Chondrocyte (in vitro differentiated cells): ENCODE measurements around the gene CRB1. TPM values are rescaled to one million over a fixed set of nuclear protein-coding genes. Genes with fewer than 3 reads are reported as not detected.

Experiments used
- DNase-seq: peaks from one replicate; pipeline ENCODE4 v3.0.0; 2021; ENCODE audit warnings: mixed read lengths, low spot score
- H3K27ac Mint-ChIP-seq: one replicate; pipeline ENCODE4 v1.8.0; 2021; ENCODE audit warnings: mild to moderate bottlenecking, moderate library complexity, mixed read lengths; ENCODE audit not compliant: unreplicated experiment
- H3K27me3 Mint-ChIP-seq: 2 replicates; pipeline ENCODE4 v1.8.0; 2021; ENCODE audit warnings: low read depth, mixed read lengths
- H3K36me3 Mint-ChIP-seq: 2 replicates; pipeline ENCODE4 v1.8.0; 2021; ENCODE audit warnings: low read depth, mixed read lengths
- H3K4me1 Mint-ChIP-seq: 2 replicates; pipeline ENCODE4 v1.8.0; 2021; ENCODE audit warnings: low read depth, mild to moderate bottlenecking, mixed read lengths
- H3K4me3 Mint-ChIP-seq: one replicate; pipeline ENCODE4 v1.8.0; 2021; ENCODE audit warnings: mild to moderate bottlenecking, moderate library complexity, mixed read lengths; ENCODE audit not compliant: unreplicated experiment
- H3K9me3 Mint-ChIP-seq: 2 replicates; pipeline ENCODE4 v1.8.0; 2021; ENCODE audit warnings: low read depth, mixed read lengths
- CTCF ChIP-seq: fragments of 200-600 bp; sonication (generic); IDR thresholded peaks from 2 replicates; pipeline ENCODE4 v1.5.0; 2021; ENCODE audit warnings: antibody characterized with exemption, mild to moderate bottlenecking, moderate library complexity
- total RNA-seq: library from RNA; stranded (reverse); gene quantifications from 3 replicates; pipeline ENCODE4 v1.2.1, GENCODE V29; 2021

Gene CRB1
- total RNA-seq, 1 donor from 2014 or later, result not detected

- TF ChIP-seq CTCF, result peak; percentile 98
- no peak overlapping the region for H3K4me3 Mint-ChIP-seq
- H3K27ac Mint-ChIP-seq, result no peak overlapping the region
- H3K9me3 Mint-ChIP-seq, result no peaks in the 10 kb centered on the region
- no peaks in the 10 kb centered on the region for H3K27me3 Mint-ChIP-seq
- no peak for DNase-seq
- H3K36me3 Mint-ChIP-seq, result no peaks in the 10 kb centered on the region
- no peaks in the 10 kb centered on the region for H3K4me1 Mint-ChIP-seq
Observed at GRCh38 chr1:197526736-197527371, 258.8 kb downstream of the CRB1 start.

Other genes with a start within 250 kb of the CRB1 start
- not detected in 3 replicates for gene F13B, start 201.0 kb upstream of the CRB1 start, total RNA-seq
- gene ASPM, start 121.6 kb upstream of the CRB1 start, total RNA-seq, result 4.7 to 7.2 TPM (median 6.6 TPM) in 3 replicates
- 15.2 to 15.9 TPM (median 15.4 TPM) in 3 replicates for gene ZBTB41, start 67.0 kb upstream of the CRB1 start, total RNA-seq